Esophagus muscularis mucosa (tissue), 4 donors: Measurements from ENCODE around the gene SCAND1. TPM values are rescaled to one million over a fixed set of nuclear protein-coding genes. Genes with fewer than 3 reads are reported as not detected.
"Not testable (repeated sequence)": the region's sequence is repeated elsewhere in the genome, so short reads cannot be mapped to it uniquely, and the experiment has no call there.

Source experiments
- DNase-seq: peaks from one replicate; pipeline ENCODE4 v3.0.0-alpha.2; 2017; ENCODE audit errors: extremely low spot score
- H3K27ac ChIP-seq, 4 donors: fragments of 200-600 bp; sonication (generic); replicated peaks in 1 of 4; 1 replicate in 3 of 4; 2 replicates in 1 of 4; pipeline ENCODE4 v1.5.1; 2016 to 2019; ENCODE audit warnings: mild to moderate bottlenecking in 1 of 4
- H3K27me3 ChIP-seq, 4 donors: fragments of 200-600 bp; sonication (generic); one replicate each; pipeline versions ENCODE4 v1.5.1 to v1.6.0; 2016 to 2019
- H3K36me3 ChIP-seq, 4 donors: fragments of 200-600 bp; sonication (generic); one replicate each; pipeline ENCODE4 v1.5.1; 2016 to 2019
- H3K4me1 ChIP-seq, 4 donors: fragments of 200-600 bp; sonication (generic); one replicate each; pipeline ENCODE4 v1.5.1; 2016 to 2019
- H3K4me3 ChIP-seq, 4 donors: fragments of 200-600 bp; sonication (generic); 1 replicate in 2 of 4; 2 replicates in 2 of 4; pipeline ENCODE4 v1.5.1; 2016 to 2019; ENCODE audit warnings: mild to moderate bottlenecking in 4 of 4, moderate library complexity in 1 of 4
- H3K9me3 ChIP-seq, 4 donors: fragments of 200-600 bp; sonication (generic); 1 replicate in 3 of 4; 2 replicates in 1 of 4; pipeline ENCODE4 v1.5.1; 2016 to 2019
- CTCF ChIP-seq, 3 experiments: fragments of 200-600 bp in 2 of 3; fragments of 450-650 bp in 1 of 3; sonication (generic) in 2 of 3; IDR thresholded peaks; one replicate each; pipeline ENCODE4 v1.5.1; 2017 to 2019; ENCODE audit warnings: antibody characterized with exemption in 3 of 3, mild to moderate bottlenecking in 2 of 3, moderate library complexity in 1 of 3
- EP300 ChIP-seq: sonication (generic); formaldehyde crosslinking; IDR thresholded peaks from one replicate; pipeline ENCODE4 v1.6.1; 2017; ENCODE audit warnings: antibody characterized with exemption
- POLR2A ChIP-seq: fragments of 450-650 bp; IDR thresholded peaks from one replicate; pipeline ENCODE4 v1.6.1; 2017; ENCODE audit warnings: antibody characterized with exemption, moderate library complexity, mild to moderate bottlenecking, low read depth
- POLR2AphosphoS5 ChIP-seq, 2 donors: sonication (generic); formaldehyde crosslinking; IDR thresholded peaks; one replicate each; pipeline ENCODE4 v1.6.1; 2017; ENCODE audit warnings: antibody characterized with exemption in 2 of 2
- WGBS: methylation state at CpG from one replicate; pipeline ENCODE4 v1.1.5; 2018; 5-methylcytosine and 5-hydroxymethylcytosine counted together
- intact Hi-C: fragments of 100-400 bp; cut with DNase I; formaldehyde crosslinking; loops from one replicate; pipeline ENCODE4 v1.15.1; 2023
- total RNA-seq, 4 donors: library from RNA; depleted of rRNA; stranded (reverse); fragments of >200 nt; gene quantifications; one replicate each; pipeline versions ENCODE4 v1.1.0 to v1.2.1, GENCODE V29; 2016

SCAND1 gene
- total RNA-seq, 4 donors from 2014 or later: 79.7 to 138 (median 94.2) TPM

- H3K27me3 ChIP-seq: no peaks in the 10 kb centered on the region
- H3K36me3 ChIP-seq: peaks cover 0 to 5% (median 2%) of the 10 kb centered on the region in 4 donors
- 12% methylated on average over 8 of the region's 65 CpGs for WGBS
- DNase-seq: no peak
- intact Hi-C loops: no loop called here
- peak overlapping the region; percentile 90 to 99 (median 97) for H3K27ac ChIP-seq
- no peak for TF ChIP-seq POLR2AphosphoS5 (IDR thresholded peaks at IDR 0.05)
- TF ChIP-seq CTCF (IDR thresholded peaks at IDR 0.05): no peak
- TF ChIP-seq EP300: no peak
- H3K9me3 ChIP-seq: no peaks in the 10 kb centered on the region
- H3K4me1 ChIP-seq: peaks cover 23 to 30% (median 27%) of the 10 kb centered on the region in 4 donors
- H3K4me3 ChIP-seq: peak overlapping the region; percentile 68 to 97 (median 88)
Measured at GRCh38 chr20:35953387-35954199, 709 bp downstream of the SCAND1 start.

- 45% methylated on average over 6 of the region's 6 CpGs for WGBS
- H3K4me1 ChIP-seq: peaks cover 26 to 34% (median 28%) of the 10 kb centered on the region in 4 donors
Measured at GRCh38 chr20:35952480-35953386, 1.6 kb downstream of the SCAND1 start.

GRCh38 chr20:35952080-35952479 is 2.2 kb downstream of the SCAND1 start:
- H3K27me3 ChIP-seq, DNase-seq, intact Hi-C loops, H3K9me3 ChIP-seq: not testable (repeated sequence)
- H3K27ac ChIP-seq: peak overlapping the region in 3 of 4 donors; percentile 90 to 99 (median 99)
- peak overlapping the region in 1 of 4 donors; percentile 97 for H3K4me3 ChIP-seq
- H3K36me3 ChIP-seq: peaks cover 8 to 19% (median 13%) of the 10 kb centered on the region in 4 donors
- peaks cover 26 to 40% (median 28%) of the 10 kb centered on the region in 4 donors for H3K4me1 ChIP-seq
- WGBS: 98% methylated on average over 14 of the region's 14 CpGs

More at GRCh38 chr20:35952480-35953386, 1.6 kb downstream of the SCAND1 start:
- Histone ChIP-seq H3K4me3 (peak overlapping the region; percentile 68 to 97 (median 88)), H3K27ac (peak overlapping the region; percentile 90 to 99 (median 97)), H3K27me3 (no peaks in the 10 kb centered on the region), H3K9me3 (no peaks in the 10 kb centered on the region), H3K36me3 (peaks cover 2 to 12% (median 6%) of the 10 kb centered on the region in 4 donors)
- intact Hi-C loops: no loop called here
- DNase-seq: no peak
- TF ChIP-seq POLR2A (no peak), EP300 (no peak), CTCF (IDR thresholded peaks at IDR 0.05) (no peak), POLR2AphosphoS5 (IDR thresholded peaks at IDR 0.05) (no peak)

GRCh38 chr20:35950093-35950492 is 4.2 kb downstream of the SCAND1 start:
- no peak for DNase-seq
- Histone ChIP-seq H3K27ac (no peak overlapping the region), H3K36me3 (peaks cover 9 to 29% (median 22%) of the 10 kb centered on the region in 4 donors), H3K27me3 (no peaks in the 10 kb centered on the region), H3K4me1 (peaks cover 21 to 32% (median 22%) of the 10 kb centered on the region in 4 donors), H3K4me3 (no peak overlapping the region), H3K9me3 (no peaks in the 10 kb centered on the region)
- TF ChIP-seq POLR2AphosphoS5 (IDR thresholded peaks at IDR 0.05): no peak
- TF ChIP-seq CTCF (IDR thresholded peaks at IDR 0.05): no peak
- TF ChIP-seq POLR2A: no peak
- no peak for TF ChIP-seq EP300
- intact Hi-C loops: no loop called here
- 94% methylated on average over 7 of the region's 7 CpGs for WGBS

- Histone ChIP-seq H3K9me3 (no peaks in the 10 kb centered on the region), H3K4me3 (no peak overlapping the region), H3K27ac (peak overlapping the region in 2 of 4 donors; percentile 30 to 56), H3K27me3 (no peaks in the 10 kb centered on the region), H3K4me1 (peaks cover 13 to 25% (median 15%) of the 10 kb centered on the region in 4 donors), H3K36me3 (peaks cover 29 to 49% (median 40%) of the 10 kb centered on the region in 4 donors)
- WGBS: 75% methylated on average over 2 of the region's 2 CpGs
- peak in 1 of 2 donors; percentile 6 for TF ChIP-seq POLR2AphosphoS5 (IDR thresholded peaks at IDR 0.05)
- TF ChIP-seq EP300: no peak
- intact Hi-C loops: no loop called here
- no peak for DNase-seq
Measured at GRCh38 chr20:35947907-35948306, 6.4 kb downstream of the SCAND1 start.
